HL-60 (cell line): Measurements from ENCODE around the gene STAT4.

ENCODE experiments used
- DNase-seq, 2 experiments: peaks; one replicate each; pipeline ENCODE4 v3.0.0-alpha.2; 2010 to 2020; ENCODE audit warnings: low read depth in 1 of 2, low spot score in 1 of 2
- H3K27ac ChIP-seq: fragments of 250-450 bp; sonication (Bioruptor Pico); replicated peaks from 2 replicates; pipeline ENCODE4 v1.5.1; 2020; ENCODE audit warnings: mild to moderate bottlenecking, moderate library complexity
- H3K27me3 ChIP-seq: fragments of 250-450 bp; sonication (Bioruptor Pico); 2 replicates; pipeline ENCODE4 v1.5.1; 2021; ENCODE audit warnings: mild to moderate bottlenecking, moderate library complexity; ENCODE audit not compliant: insufficient read depth, poor library complexity, severe bottlenecking
- H3K4me3 ChIP-seq: replicated peaks from 2 replicates; pipeline ENCODE4 v1.5.1; 2011; ENCODE audit warnings: mild to moderate bottlenecking, control low read depth, low read length; ENCODE audit not compliant: insufficient read depth
- CTCF ChIP-seq: IDR thresholded peaks from one replicate; pipeline ENCODE4 v1.5.1; 2011; ENCODE audit warnings: low read length, control low read depth, inconsistent platforms; ENCODE audit not compliant: insufficient read depth
- GABPA ChIP-seq: IDR thresholded peaks from 2 replicates; pipeline ENCODE4 v1.6.1; 2012; ENCODE audit warnings: low read depth
- POLR2AphosphoS5 ChIP-seq: IDR thresholded peaks from 2 replicates; pipeline ENCODE4 v1.6.1; 2012; ENCODE audit warnings: low read depth
- REST ChIP-seq: IDR thresholded peaks from 2 replicates; pipeline ENCODE4 v1.6.1; 2012; ENCODE audit warnings: low read depth; ENCODE audit not compliant: insufficient replicate concordance
- SPI1 ChIP-seq: IDR thresholded peaks from 2 replicates; pipeline ENCODE4 v1.6.1; 2012; ENCODE audit warnings: low read depth, mild to moderate bottlenecking, borderline replicate concordance

The STAT4 gene

GRCh38 chr2:191018643-191019119 is 132.1 kb downstream of the STAT4 start:
- no peak overlapping the region for H3K4me3 ChIP-seq
- H3K27ac ChIP-seq = no peak overlapping the region
- no peak for DNase-seq
- no peaks in the 10 kb centered on the region for H3K27me3 ChIP-seq
- TF ChIP-seq SPI1 = no peak
- no peak for TF ChIP-seq GABPA
- no peak for TF ChIP-seq REST
- TF ChIP-seq POLR2AphosphoS5 = no peak
- TF ChIP-seq CTCF = no peak

DNA sequence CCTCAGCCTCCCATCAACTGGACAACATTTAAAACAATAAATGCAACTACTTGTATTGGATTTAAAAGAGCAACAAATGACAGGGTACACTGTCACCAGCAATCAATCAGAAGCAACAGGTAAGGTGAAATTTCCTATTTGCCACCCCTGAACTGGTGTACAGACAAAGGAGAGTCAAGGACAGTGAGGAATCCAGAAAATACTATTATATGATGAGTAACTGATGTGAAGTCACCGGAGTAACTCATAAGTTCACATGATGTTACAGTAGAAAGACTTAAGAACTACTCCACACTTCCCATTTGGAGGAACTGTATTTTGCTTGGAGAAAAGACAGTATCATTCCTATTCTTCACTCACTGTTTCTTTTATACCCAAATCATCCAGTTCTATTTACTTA is 132.7 kb downstream of the STAT4 start:
- no peak for DNase-seq
- Histone ChIP-seq H3K27ac (no peak overlapping the region), H3K4me3 (no peak overlapping the region), H3K27me3 (no peaks in the 10 kb centered on the region)
- TF ChIP-seq SPI1 (no peak), GABPA (no peak), CTCF (no peak), POLR2AphosphoS5 (no peak), REST (no peak)

GRCh38 chr2:191015831-191016230 is 135.0 kb downstream of the STAT4 start:
- Histone ChIP-seq H3K27ac (no peak overlapping the region), H3K4me3 (no peak overlapping the region), H3K27me3 (no peaks in the 10 kb centered on the region)
- DNase-seq = no peak
- TF ChIP-seq CTCF = no peak
- TF ChIP-seq GABPA = no peak

- no peaks in the 10 kb centered on the region for H3K27me3 ChIP-seq
- H3K4me3 ChIP-seq = no peak overlapping the region
- DNase-seq = no peak
- H3K27ac ChIP-seq = no peak overlapping the region
- TF ChIP-seq SPI1 (no peak), GABPA (no peak), POLR2AphosphoS5 (no peak), REST (no peak), CTCF (no peak)
These were observed 135.6 kb downstream of the STAT4 start for GRCh38 chr2:191015239-191015638.
